ENCODE data around the gene SLC15A4. TPM values are rescaled to one million over a fixed set of nuclear protein-coding genes. Genes with fewer than 3 reads are reported as not detected.

The SLC15A4 gene
- polyA plus RNA-seq, 2 of the 4 experiments (the other 2 are of a cell fraction) = 21.6 to 40.0 TPM

- ATAC-seq = no peak
- CTCF ChIA-PET = interaction anchor here (0.6 kb wide), 1 partner anchor 222 kb away, joined by 3 read pairs; no protein-coding TSS in a partner anchor
- Histone ChIP-seq H3K4me3 (no peak overlapping the region), H3K4me2 (no peak overlapping the region), H3K4me1 (no peaks in the 10 kb centered on the region), H3K9me3 (peaks cover 7% of the 10 kb centered on the region; the same call in 2 of the 3 replicates), H3K27ac (no peak overlapping the region)
- no peak for FAIRE-seq
- no peak for DNase-seq (ENCODE audit: low read depth in 1 of 2, low spot score in 1 of 2)
- 90% methylated on average over 9 of the region's 9 CpGs for WGBS (ENCODE audit: missing lambda C conversion rate)
- POLR2A ChIA-PET = no interaction called here
- TF ChIP-seq, protein P1, sequence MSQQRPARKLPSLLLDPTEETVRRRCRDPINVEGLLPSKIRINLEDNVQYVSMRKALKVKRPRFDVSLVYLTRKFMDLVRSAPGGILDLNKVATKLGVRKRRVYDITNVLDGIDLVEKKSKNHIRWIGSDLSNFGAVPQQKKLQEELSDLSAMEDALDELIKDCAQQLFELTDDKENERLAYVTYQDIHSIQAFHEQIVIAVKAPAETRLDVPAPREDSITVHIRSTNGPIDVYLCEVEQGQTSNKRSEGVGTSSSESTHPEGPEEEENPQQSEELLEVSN (IDR thresholded peaks at IDR 0.05; ENCODE audit: borderline replicate concordance, low read depth) = no peak
- TF ChIP-seq NR3C1 (IDR thresholded peaks at IDR 0.05) (no peak), CEBPB (IDR thresholded peaks at IDR 0.05) (no peak), ESRRA (IDR thresholded peaks at IDR 0.05; ENCODE audit: borderline replicate concordance, low read length) (no peak), MAZ (IDR thresholded peaks at IDR 0.05; ENCODE audit: borderline replicate concordance, low read depth, low read length) (no peak), HDAC2 (IDR thresholded peaks at IDR 0.05) (no peak), HOXA7 (CRISPR knock-in tag; IDR thresholded peaks at IDR 0.05) (no peak), TP53 (CRISPR knock-in tag; IDR thresholded peaks at IDR 0.05) (no peak), ZSCAN20 (CRISPR knock-in tag; IDR thresholded peaks at IDR 0.05) (no peak), FOSB (CRISPR knock-in tag; IDR thresholded peaks at IDR 0.05) (no peak), TFCP2L1 (CRISPR knock-in tag; IDR thresholded peaks at IDR 0.05) (no peak), CHD4 (IDR thresholded peaks at IDR 0.05; ENCODE audit: borderline replicate concordance) (no peak), MYC (IDR thresholded peaks at IDR 0.05; ENCODE audit: borderline replicate concordance, low read length) (no peak), FOXS1 (CRISPR knock-in tag; IDR thresholded peaks at IDR 0.05) (no peak), PHF8 (IDR thresholded peaks at IDR 0.05; ENCODE audit: borderline replicate concordance, low read depth) (no peak), JUN (IDR thresholded peaks at IDR 0.05) (no peak), EHMT2 (IDR thresholded peaks at IDR 0.05; ENCODE audit: low read depth) (no peak), RAD21 (conservative IDR thresholded peaks at IDR 0.05 in 1 of 2, IDR thresholded peaks at IDR 0.05 in 1 of 2) (no peak), EHF (CRISPR knock-in tag; IDR thresholded peaks at IDR 0.05) (no peak), RARB (CRISPR knock-in tag; IDR thresholded peaks at IDR 0.05) (no peak)
These were observed 20.0 kb downstream of the SLC15A4 start for GRCh38 chr12:128803788-128804187.

DNA sequence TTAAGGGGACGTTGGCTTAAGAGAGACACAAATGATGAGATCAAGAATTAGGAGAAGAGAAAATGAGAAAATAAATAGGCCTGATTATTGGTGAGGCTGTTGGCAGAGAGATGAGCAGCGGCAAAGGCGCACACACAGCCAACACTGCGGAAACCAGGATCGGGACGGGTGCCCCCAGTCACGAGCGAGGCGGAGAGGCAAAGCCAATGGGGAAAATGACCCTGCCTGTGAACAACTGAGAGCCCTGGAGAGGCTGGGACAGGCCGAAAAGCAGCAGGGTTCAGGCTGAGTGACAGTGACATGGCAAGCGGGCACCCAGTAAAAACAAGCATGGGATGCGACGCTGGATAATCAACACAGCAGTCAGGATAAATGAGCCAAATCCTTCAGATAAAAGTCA, 21.0 kb downstream of the SLC15A4 start:
- FAIRE-seq (no peak), ATAC-seq (no peak), DNase-seq (ENCODE audit: low read depth in 1 of 2, low spot score in 1 of 2) (no peak)
- Histone ChIP-seq H3K27ac (no peak overlapping the region), H3K4me2 (no peak overlapping the region), H3K4me1 (no peaks in the 10 kb centered on the region), H3K9me3 (peaks cover 7% of the 10 kb centered on the region; the same call in 2 of the 3 replicates), H3K4me3 (no peak overlapping the region)
- TF ChIP-seq HOXA7 (CRISPR knock-in tag; IDR thresholded peaks at IDR 0.05) = no peak
- no peak for TF ChIP-seq HMGXB4 (CRISPR knock-in tag; IDR thresholded peaks at IDR 0.05; ENCODE audit: borderline replicate concordance)
- TF ChIP-seq RCOR1 (IDR thresholded peaks at IDR 0.05; ENCODE audit: low read depth, low read length) = no peak
- TF ChIP-seq SREBF2 (IDR thresholded peaks at IDR 0.05) = no peak
- no peak for TF ChIP-seq HEYL (CRISPR knock-in tag; IDR thresholded peaks at IDR 0.05)
- TF ChIP-seq NR3C1 (IDR thresholded peaks at IDR 0.05) = no peak
- TF ChIP-seq, protein P2, sequence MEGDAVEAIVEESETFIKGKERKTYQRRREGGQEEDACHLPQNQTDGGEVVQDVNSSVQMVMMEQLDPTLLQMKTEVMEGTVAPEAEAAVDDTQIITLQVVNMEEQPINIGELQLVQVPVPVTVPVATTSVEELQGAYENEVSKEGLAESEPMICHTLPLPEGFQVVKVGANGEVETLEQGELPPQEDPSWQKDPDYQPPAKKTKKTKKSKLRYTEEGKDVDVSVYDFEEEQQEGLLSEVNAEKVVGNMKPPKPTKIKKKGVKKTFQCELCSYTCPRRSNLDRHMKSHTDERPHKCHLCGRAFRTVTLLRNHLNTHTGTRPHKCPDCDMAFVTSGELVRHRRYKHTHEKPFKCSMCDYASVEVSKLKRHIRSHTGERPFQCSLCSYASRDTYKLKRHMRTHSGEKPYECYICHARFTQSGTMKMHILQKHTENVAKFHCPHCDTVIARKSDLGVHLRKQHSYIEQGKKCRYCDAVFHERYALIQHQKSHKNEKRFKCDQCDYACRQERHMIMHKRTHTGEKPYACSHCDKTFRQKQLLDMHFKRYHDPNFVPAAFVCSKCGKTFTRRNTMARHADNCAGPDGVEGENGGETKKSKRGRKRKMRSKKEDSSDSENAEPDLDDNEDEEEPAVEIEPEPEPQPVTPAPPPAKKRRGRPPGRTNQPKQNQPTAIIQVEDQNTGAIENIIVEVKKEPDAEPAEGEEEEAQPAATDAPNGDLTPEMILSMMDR (IDR thresholded peaks at IDR 0.05) = no peak
- TF ChIP-seq BHLHE40 (IDR thresholded peaks at IDR 0.05; ENCODE audit: low read depth, low read length) = no peak
- no peak for TF ChIP-seq NPAS2 (CRISPR knock-in tag; IDR thresholded peaks at IDR 0.05; ENCODE audit: borderline replicate concordance)
- no peak for TF ChIP-seq EHMT2 (IDR thresholded peaks at IDR 0.05; ENCODE audit: low read depth)
- no peak for TF ChIP-seq FOSL2 (IDR thresholded peaks at IDR 0.05)
- no peak for TF ChIP-seq FOSL2 (CRISPR knock-in tag; IDR thresholded peaks at IDR 0.05)
- 91% methylated on average over 13 of the region's 13 CpGs for WGBS (ENCODE audit: missing lambda C conversion rate)
- CTCF ChIA-PET = no interaction called here
- POLR2A ChIA-PET = no interaction called here
